PC-3 (cell line): Measurements from ENCODE around the gene MISFA.

ENCODE experiments used
- EZH2 ChIP-seq: fragments of 300-600 bp; sonication (generic); IDR thresholded peaks from one replicate; pipeline ENCODE4 v1.6.1; 2017; ENCODE audit warnings: antibody characterized with exemption, mild to moderate bottlenecking, low read length; ENCODE audit not compliant: unreplicated experiment
- EZH2phosphoT487 ChIP-seq: fragments of 300-600 bp; sonication (generic); IDR thresholded peaks from 2 replicates; pipeline ENCODE4 v1.6.1; 2018; ENCODE audit warnings: mild to moderate bottlenecking, antibody characterized with exemption, low read length, borderline replicate concordance
- TF ChIP-seq, protein P1 (sequence below): fragments of 300-600 bp; sonication (generic); conservative IDR thresholded peaks from 2 replicates; pipeline ENCODE4 v1.5.1; 2017; ENCODE audit warnings: antibody characterized with exemption, low read depth, mild to moderate bottlenecking, low read length

DNA sequence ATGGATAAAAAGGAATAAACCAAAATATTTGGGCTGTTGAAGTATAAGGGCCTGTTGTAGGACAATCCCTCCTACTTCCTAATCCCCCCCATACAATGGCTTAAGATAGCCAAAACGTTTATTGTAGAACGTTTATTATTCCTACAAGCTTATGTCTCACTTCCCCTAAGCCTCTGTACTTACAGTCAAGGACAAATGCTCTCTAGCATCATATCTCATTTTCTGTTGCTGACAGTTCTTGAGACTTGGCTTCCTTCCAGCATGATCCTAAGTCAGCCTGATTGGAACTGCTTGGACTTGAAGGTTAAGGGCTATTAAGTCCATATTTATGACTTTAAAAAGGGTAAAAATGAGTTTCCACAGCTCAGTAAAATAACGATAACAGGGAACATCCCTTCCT, 8.8 kb downstream of the MISFA start:
- TF ChIP-seq, protein P1, sequence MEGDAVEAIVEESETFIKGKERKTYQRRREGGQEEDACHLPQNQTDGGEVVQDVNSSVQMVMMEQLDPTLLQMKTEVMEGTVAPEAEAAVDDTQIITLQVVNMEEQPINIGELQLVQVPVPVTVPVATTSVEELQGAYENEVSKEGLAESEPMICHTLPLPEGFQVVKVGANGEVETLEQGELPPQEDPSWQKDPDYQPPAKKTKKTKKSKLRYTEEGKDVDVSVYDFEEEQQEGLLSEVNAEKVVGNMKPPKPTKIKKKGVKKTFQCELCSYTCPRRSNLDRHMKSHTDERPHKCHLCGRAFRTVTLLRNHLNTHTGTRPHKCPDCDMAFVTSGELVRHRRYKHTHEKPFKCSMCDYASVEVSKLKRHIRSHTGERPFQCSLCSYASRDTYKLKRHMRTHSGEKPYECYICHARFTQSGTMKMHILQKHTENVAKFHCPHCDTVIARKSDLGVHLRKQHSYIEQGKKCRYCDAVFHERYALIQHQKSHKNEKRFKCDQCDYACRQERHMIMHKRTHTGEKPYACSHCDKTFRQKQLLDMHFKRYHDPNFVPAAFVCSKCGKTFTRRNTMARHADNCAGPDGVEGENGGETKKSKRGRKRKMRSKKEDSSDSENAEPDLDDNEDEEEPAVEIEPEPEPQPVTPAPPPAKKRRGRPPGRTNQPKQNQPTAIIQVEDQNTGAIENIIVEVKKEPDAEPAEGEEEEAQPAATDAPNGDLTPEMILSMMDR, result no peak
- no peak for TF ChIP-seq EZH2phosphoT487
- no peak for TF ChIP-seq EZH2
